K562 (cell line): ENCODE measurements around the gene B4GALT5. TPM values are rescaled to one million over a fixed set of nuclear protein-coding genes. Genes with fewer than 3 reads are reported as not detected.
"Not testable (repeated sequence)": the region's sequence is repeated elsewhere in the genome, so short reads cannot be mapped to it uniquely, and the experiment has no call there.

Experiments
- ATAC-seq: fragments of 200-7000 bp; cut with Tn5 transposase; 3 replicates; pipeline ENCODE4 v1.9.1; 2020; ENCODE audit warnings: moderate library complexity
- BruUV-seq: library from RNA; stranded (reverse); fragments of 400-500 nt; replicated peaks from 2 replicates; lab custom pipeline; 2021; lab: Mats Ljungman, UMichigan
- CTCF ChIA-PET: fragments of 300-600 bp; formaldehyde crosslinking; extraction: SDS; loops from one replicate; lab custom pipeline; 2021; ENCODE audit warnings: low intra/inter-chr PET ratio; lab: Yijun Ruan, JAX
- POLR2A ChIA-PET: fragments of 300-600, 350-650 bp; sonication (Branson Sonifier 250); formaldehyde crosslinking; extraction: SDS; loops from one replicate; lab custom pipeline; 2021; ENCODE audit warnings: antibody characterized with exemption, inconsistent platforms; lab: Yijun Ruan, JAX
- DNase-seq, 4 experiments: peaks; one replicate each; pipeline versions ENCODE4 v3.0.0 to v3.0.0-alpha.2; 2011 to 2018; ENCODE audit warnings: low spot score in 3 of 4, mixed read lengths in 3 of 4; ENCODE audit errors: extremely low read depth in 1 of 4
- FAIRE-seq: peaks from 2 replicates; lab custom pipeline; 2011; peaks lifted over from hg19 to GRCh38; lab: Jason Lieb, UNC
- H2AFZ ChIP-seq: 2 replicates; pipeline ENCODE4 v1.6.0; 2011; ENCODE audit warnings: low read depth, low read length, control low read depth, inconsistent platforms
- H3K27ac ChIP-seq: fragments of 200-600 bp; 3 replicates; pipeline ENCODE4 v1.8.0; 2011; ENCODE audit warnings: low read depth, mild to moderate bottlenecking, control low read depth, inconsistent platforms, low read length, moderate library complexity, mixed read lengths; ENCODE audit errors: extremely low read depth
- H3K27me3 ChIP-seq, 2 experiments: fragments of 300-600 bp in 1 of 2; 2 replicates in 1 of 2; 3 replicates in 1 of 2; pipeline versions ENCODE4 v1.6.0 to v1.8.0; 2011; ENCODE audit warnings: inconsistent platforms in 2 of 2, low read length in 2 of 2, mild to moderate bottlenecking in 1 of 2, mixed read lengths in 1 of 2, moderate library complexity in 1 of 2; ENCODE audit not compliant: control insufficient read depth in 2 of 2, insufficient read depth in 2 of 2
- H3K36me3 ChIP-seq: fragments of 300-600 bp; 3 replicates; pipeline ENCODE4 v1.8.0; 2011; ENCODE audit warnings: mild to moderate bottlenecking, low read length, inconsistent platforms; ENCODE audit not compliant: control insufficient read depth, insufficient read depth
- H3K4me1 ChIP-seq, 2 experiments: fragments of 200-600 bp in 1 of 2; replicated peaks in 1 of 2; 2 replicates in 1 of 2; 3 replicates in 1 of 2; pipeline versions ENCODE4 v1.5.1 to v1.8.0; 2011; ENCODE audit warnings: inconsistent platforms in 2 of 2, low read length in 2 of 2, mild to moderate bottlenecking in 1 of 2, mixed read lengths in 1 of 2, moderate library complexity in 1 of 2; ENCODE audit not compliant: control insufficient read depth in 2 of 2, insufficient read depth in 2 of 2
- H3K4me2 ChIP-seq: 2 replicates; pipeline ENCODE4 v1.6.1; 2011; ENCODE audit warnings: low read length, control low read depth, inconsistent platforms, mixed read lengths; ENCODE audit not compliant: insufficient read depth
- H3K4me3 ChIP-seq: fragments of 200-600 bp; sonication (generic), shearing (Covaris generic); 2 replicates; pipeline ENCODE4 v1.5.1; 2016; ENCODE audit warnings: control low read depth, inconsistent platforms
- H3K79me2 ChIP-seq: fragments of 200-600 bp; 3 replicates; pipeline ENCODE4 v1.8.0; 2011; ENCODE audit warnings: low read length, inconsistent platforms; ENCODE audit not compliant: control insufficient read depth, insufficient read depth
- H3K9ac ChIP-seq, 2 experiments: 2 replicates each; pipeline versions ENCODE4 v1.6.0 to v1.6.1; 2011; ENCODE audit warnings: low read depth in 2 of 2, low read length in 2 of 2, control low read depth in 1 of 2, inconsistent platforms in 1 of 2, mild to moderate bottlenecking in 1 of 2, mixed read lengths in 1 of 2; ENCODE audit not compliant: insufficient read depth in 1 of 2
- H3K9me1 ChIP-seq: one replicate; pipeline ENCODE4 v1.6.0; 2011; ENCODE audit warnings: inconsistent platforms, mild to moderate bottlenecking, low read length, moderate library complexity; ENCODE audit not compliant: control insufficient read depth, insufficient read depth
- H3K9me3 ChIP-seq: replicated peaks from 2 replicates; pipeline ENCODE4 v1.5.1; 2011; ENCODE audit warnings: low read depth, low read length, inconsistent platforms; ENCODE audit not compliant: control insufficient read depth, insufficient read depth
- H4K20me1 ChIP-seq: replicated peaks from 2 replicates; pipeline ENCODE4 v1.6.1; 2011; ENCODE audit warnings: low read length, inconsistent platforms, mixed read lengths; ENCODE audit not compliant: control insufficient read depth, insufficient read depth
- GABPA ChIP-seq: fragments of 200-800 bp; sonication (Bioruptor generic); conservative IDR thresholded peaks from 2 replicates; pipeline ENCODE4 v1.6.1; 2016; ENCODE audit warnings: low read depth, missing genetic modification characterization, missing compliant biosample characterization
- MAZ ChIP-seq, 2 experiments: fragments of 450-650 bp in 1 of 2; sonication (generic) in 1 of 2; formaldehyde crosslinking; IDR thresholded peaks in 1 of 2; conservative IDR thresholded peaks in 1 of 2; 2 replicates each; pipeline versions ENCODE4 v1.4.0 to v1.5.0; 2020; ENCODE audit warnings: mild to moderate bottlenecking in 1 of 2, missing genetic modification reagents in 1 of 2
- NCOA1 ChIP-seq: fragments of 450-650 bp; IDR thresholded peaks from 2 replicates; pipeline ENCODE4 v1.6.1; 2016; ENCODE audit warnings: low read depth
- PHTF2 ChIP-seq: fragments of 250-450 bp; sonication (Bioruptor Pico); IDR thresholded peaks from 2 replicates; pipeline ENCODE4 v1.5.0; 2021; ENCODE audit warnings: mild to moderate bottlenecking
- WGBS: fragments of 100-300 bp; shearing (Covaris generic); methylation state at CpG from one replicate; pipeline ENCODE4 v1.1.6; 2016; ENCODE audit warnings: low coverage, mixed read lengths; ENCODE audit not compliant: insufficient coverage; ENCODE audit errors: missing lambda C conversion rate; 5-methylcytosine and 5-hydroxymethylcytosine counted together
- in situ Hi-C: fragments of 300-500 bp; cut with MboI; formaldehyde crosslinking; loops from 4 replicates; pipeline ENCODE4 v1.15.0; 2018; ENCODE audit warnings: inconsistent platforms, mixed read lengths
- intact Hi-C: fragments of 100-400 bp; cut with micrococcal nuclease; formaldehyde crosslinking; loops from 2 replicates; pipeline ENCODE4 v1.14.2; 2022
- polyA plus RNA-seq, 8 experiments: library from polyadenylated mRNA; depleted of rRNA in 4 of 8; stranded (reverse) in 5 of 8; unstranded in 3 of 8; fragments of >200 nt; fragmentation: Nextera tagmentation in 2 of 8; fragmentation: Illumina TruSeq in 1 of 8; extraction: Ambion mirVana in 2 of 8; extraction: Trizol in 1 of 8; gene quantifications; 2 replicates each; pipeline versions ENCODE4 v1.2.1 to v1.2.3, GENCODE V29; 2011 to 2014; ENCODE audit warnings: inconsistent platforms in 1 of 8, missing spikeins in 1 of 8
- total RNA-seq, 7 experiments: library from RNA; depleted of rRNA in 6 of 7; stranded (reverse); fragments of >200 nt in 6 of 7; fragmentation: Illumina TruSeq in 2 of 7; extraction: Trizol in 2 of 7; gene quantifications; 2 replicates each; pipeline versions ENCODE4 v1.2.1 to v1.2.3, GENCODE V29; 2011 to 2021; ENCODE audit warnings: low replicate concordance in 1 of 7

The B4GALT5 gene
- total and polyA plus RNA-seq, 9 of the 15 experiments (the other 6 are each of a cell fraction or from before 2014, with no cell fraction given): 8.5 to 32.6 (median 23.4) TPM

DNA sequence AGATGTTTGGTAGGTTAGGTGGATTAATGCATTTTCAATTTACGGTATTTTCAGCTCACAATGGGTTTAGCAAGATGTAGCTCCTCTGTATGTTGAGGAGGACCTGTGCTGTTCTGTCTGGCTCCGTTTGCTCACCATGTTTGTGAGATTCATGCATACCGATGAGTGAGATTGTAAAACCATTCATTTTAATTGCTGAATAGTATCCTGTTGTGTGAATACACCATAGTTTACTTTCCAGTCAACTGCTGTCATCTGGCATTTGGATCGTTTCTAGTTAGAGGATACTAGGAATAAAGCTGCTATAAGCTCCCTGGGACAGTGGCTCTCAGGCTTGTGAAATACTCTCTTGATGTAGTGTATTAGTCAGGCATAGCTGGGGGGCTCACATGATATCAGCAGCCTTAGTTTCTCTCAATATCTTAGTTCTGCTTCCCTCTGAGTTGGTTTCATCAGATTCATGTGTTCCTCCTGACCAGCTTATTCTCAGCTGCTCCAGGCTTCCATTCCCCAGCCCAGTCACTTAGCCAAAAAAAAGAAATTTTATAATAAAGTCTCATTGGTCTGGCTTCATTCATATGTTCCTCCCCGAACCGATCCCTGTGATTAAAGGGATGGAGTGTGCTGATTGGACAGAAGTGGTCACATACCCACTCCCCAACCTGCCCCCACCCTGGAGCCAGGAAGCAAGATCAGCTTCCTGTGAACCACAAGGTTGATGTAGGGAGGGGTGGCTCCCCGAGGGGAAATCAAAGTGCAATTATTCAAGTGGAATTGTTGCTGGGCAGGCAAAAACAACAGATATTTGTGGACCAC is 10.9 kb upstream of the B4GALT5 start:
- intact Hi-C loops (no loop called here), in situ Hi-C loops (no loop called here)
- no peaks in the 10 kb centered on the region for H3K9me1 ChIP-seq
- no peaks in the 10 kb centered on the region for H3K79me2 ChIP-seq
- no peak overlapping the region for H3K9ac ChIP-seq
- H3K9me3 ChIP-seq: no peaks in the 10 kb centered on the region
- H3K27ac ChIP-seq: no peak overlapping the region
- ATAC-seq: peak; percentile 85
- no peaks in the 10 kb centered on the region for H3K27me3 ChIP-seq
- CTCF ChIA-PET: no interaction called here
- H3K4me2 ChIP-seq: no peak overlapping the region; the same call in 1 of the 2 replicates
- H4K20me1 ChIP-seq: no peaks in the 10 kb centered on the region
- H3K4me3 ChIP-seq: no peak overlapping the region
- H3K4me1 ChIP-seq: peaks cover 0 to 7% of the 10 kb centered on the region in 2 experiments; a peak in 3 of 5 replicates
- POLR2A ChIA-PET: interaction anchor here (0.8 to 1.5 kb wide), 4 partner anchors 10 to 93 kb away, joined by 3 to 4 read pairs (median 3); no protein-coding TSS in a partner anchor
- peak; percentile 62 for FAIRE-seq
- BruUV-seq: no TSS peak
- H3K36me3 ChIP-seq: no peaks in the 10 kb centered on the region
- WGBS: 38% methylated on average over 7 of the region's 7 CpGs
- DNase-seq: peak; percentile 31 to 60 (median 49)
- TF ChIP-seq MAZ (CRISPR knock-in tag; conservative IDR thresholded peaks at IDR 0.05 in 1 of 2, IDR thresholded peaks at IDR 0.05 in 1 of 2): peak in 1 of 2 experiments; percentile 51; a peak in 2 of 4 replicates
- 0 out of 2 replicates have a peak, but pooled peaks have one; percentile 29 for TF ChIP-seq GABPA
- TF ChIP-seq PHTF2: no peak
- TF ChIP-seq NCOA1: no peak
- H2AFZ ChIP-seq: peak overlapping the region; percentile 61

DNA sequence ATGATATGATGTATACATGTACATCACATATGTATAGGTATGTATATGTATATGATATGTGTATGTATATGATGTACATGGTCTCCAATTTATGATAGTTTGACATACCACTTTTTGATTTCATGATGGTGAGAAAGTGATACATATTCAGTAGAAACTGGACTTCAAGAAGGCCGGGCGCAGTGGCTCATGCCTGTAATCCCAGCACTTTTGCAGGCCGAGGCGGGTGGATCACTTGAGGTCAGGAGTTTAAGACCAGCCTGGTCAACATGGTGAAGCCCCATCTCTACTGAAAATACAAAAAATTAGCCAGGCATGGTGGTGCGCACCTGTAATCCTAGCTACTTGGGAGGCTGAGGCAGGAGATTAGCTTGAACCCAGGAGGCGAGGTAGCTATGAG is 10.1 kb upstream of the B4GALT5 start:
- intact Hi-C loops, H2AFZ ChIP-seq, FAIRE-seq, H3K9me1 ChIP-seq, H3K36me3 ChIP-seq, ATAC-seq, H4K20me1 ChIP-seq, H3K4me2 ChIP-seq, H3K9ac ChIP-seq, H3K4me3 ChIP-seq, in situ Hi-C loops, BruUV-seq, CTCF ChIA-PET, H3K27ac ChIP-seq, DNase-seq, H3K4me1 ChIP-seq, H3K79me2 ChIP-seq, H3K9me3 ChIP-seq, H3K27me3 ChIP-seq: not testable (repeated sequence)
- WGBS: 87% methylated on average over 6 of the region's 6 CpGs
- POLR2A ChIA-PET: interaction anchor here (0.5 to 1.5 kb wide), 3 partner anchors 11 to 136 kb away, joined by 3 to 4 read pairs (median 3); no protein-coding TSS in a partner anchor

DNA sequence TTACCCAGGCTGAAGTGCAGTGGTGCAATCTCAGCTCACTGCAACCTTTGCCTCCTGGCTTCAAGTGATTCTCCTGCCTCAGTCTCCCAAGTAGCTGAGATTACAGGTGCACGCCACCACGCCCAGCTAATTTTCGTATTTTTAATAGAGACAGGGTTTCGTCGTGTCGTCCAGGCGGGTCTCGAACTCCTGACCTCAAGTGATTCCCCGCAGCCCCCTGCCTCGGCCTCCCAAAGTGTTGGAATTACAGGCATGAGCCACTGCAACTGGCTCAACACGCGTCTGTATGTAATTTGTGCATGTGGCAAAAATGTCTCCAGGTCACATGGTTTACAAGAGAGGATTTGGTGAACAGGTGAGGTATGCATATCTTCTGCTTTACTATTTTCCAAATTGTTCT is 7.6 kb upstream of the B4GALT5 start:
- H3K9me3 ChIP-seq, H3K9ac ChIP-seq, POLR2A ChIA-PET, intact Hi-C loops, H2AFZ ChIP-seq, H3K9me1 ChIP-seq, H3K4me2 ChIP-seq, ATAC-seq, CTCF ChIA-PET, H3K79me2 ChIP-seq, H3K27ac ChIP-seq, H3K4me1 ChIP-seq, FAIRE-seq, H3K36me3 ChIP-seq, BruUV-seq, DNase-seq, H3K4me3 ChIP-seq, in situ Hi-C loops, H4K20me1 ChIP-seq, H3K27me3 ChIP-seq: not testable (repeated sequence)
- WGBS: 57% methylated on average over 10 of the region's 12 CpGs
